ENCODE results near the gene PDE6A. TPM values are rescaled to one million over a fixed set of nuclear protein-coding genes. Genes with fewer than 3 reads are reported as not detected.

The PDE6A gene
- total RNA-seq, 1 experiment from 2014 or later = not detected

GRCh38 chr5:149953436-149954121 lies 9.0 kb upstream of the PDE6A start:
- DNase-seq = no peak
- no CpG with 5 or more reads among the region's 9 CpGs for WGBS (ENCODE audit: extremely low coverage, insufficient read length, low lambda C conversion rate)
- Histone ChIP-seq H3K18ac (ENCODE audit: insufficient read length, low read depth, low read length) (no peak overlapping the region), H3K23me2 (ENCODE audit: insufficient read length, low read depth, low read length, poor library complexity, severe bottlenecking) (no peaks in the 10 kb centered on the region), H2BK15ac (ENCODE audit: low read depth, low read length) (no peak overlapping the region), H3K4me1 (ENCODE audit: insufficient read depth, low read length) (no peaks in the 10 kb centered on the region), H4K8ac (replicated peaks; ENCODE audit: insufficient read length, low read depth, low read length) (no peak overlapping the region), H2AK5ac (ENCODE audit: insufficient read length, low read length) (no peak overlapping the region), H3K9ac (ENCODE audit: extremely low read depth, insufficient read length, low read length) (no peak overlapping the region), H2BK5ac (ENCODE audit: insufficient read length, low read length) (no peak overlapping the region), H3K56ac (ENCODE audit: insufficient read length, low read depth, low read length) (no peak overlapping the region), H3K79me2 (ENCODE audit: insufficient read depth, low read length) (no peaks in the 10 kb centered on the region), H4K91ac (ENCODE audit: insufficient read length, low read depth, low read length) (no peak overlapping the region), H3K27me3 (ENCODE audit: insufficient read depth, low read length) (no peaks in the 10 kb centered on the region), H3K9me3 (ENCODE audit: control insufficient read depth, low read depth, low read length) (no peaks in the 10 kb centered on the region), H2AFZ (ENCODE audit: low read length) (no peak overlapping the region), H3T11ph (ENCODE audit: low read length) (no peak overlapping the region), H2BK120ac (ENCODE audit: low read depth, low read length, poor library complexity, severe bottlenecking) (no peak overlapping the region), H4K20me1 (ENCODE audit: control insufficient read depth, insufficient read depth, insufficient read length) (no peaks in the 10 kb centered on the region), H3K14ac (ENCODE audit: insufficient read depth, low read length) (no peak overlapping the region), H3K23ac (ENCODE audit: insufficient read length, low read depth, low read length) (no peak overlapping the region), H3K4ac (ENCODE audit: low read depth, low read length) (no peak overlapping the region), H4K5ac (ENCODE audit: insufficient read length, low read depth, low read length) (no peak overlapping the region), H2BK20ac (ENCODE audit: low read depth, low read length, poor library complexity, severe bottlenecking) (no peak overlapping the region), H3K4me2 (ENCODE audit: insufficient read depth, insufficient read length, low read length) (no peak overlapping the region), H2BK12ac (ENCODE audit: insufficient read length, low read depth, low read length) (no peak overlapping the region), H3K27ac (ENCODE audit: insufficient read length, low read depth, low read length) (no peak overlapping the region), H3K79me1 (ENCODE audit: insufficient read depth, low read depth, low read length, poor library complexity, severe bottlenecking) (no peaks in the 10 kb centered on the region)
- TF ChIP-seq CTCF (conservative IDR thresholded peaks at IDR 0.05) = no peak
- Mint-ChIP-seq H3K9me3 (no peaks in the 10 kb centered on the region), H3K4me1 (no peaks in the 10 kb centered on the region), H3K4me3 (no peak overlapping the region), H3K27me3 (ENCODE audit: low read depth) (no peaks in the 10 kb centered on the region; the same call in none of the 2 replicates), H3K36me3 (ENCODE audit: insufficient read depth in 1 of 3, low read depth in 3 of 3) (no peaks in the 10 kb centered on the region), H3K27ac (no peak overlapping the region)
